DOHH2 (cell line): ENCODE measurements around the gene L3MBTL4.

Experiments used
- CTCF ChIP-seq: fragments of 200-600 bp; sonication (generic); IDR thresholded peaks from one replicate; pipeline ENCODE4 v1.5.1; 2014; ENCODE audit warnings: antibody characterized with exemption, mild to moderate bottlenecking, low read depth, low read length; ENCODE audit not compliant: poor library complexity, severe bottlenecking
- EZH2phosphoT487 ChIP-seq: fragments of 200-600 bp; sonication (generic); IDR thresholded peaks from 2 replicates; pipeline ENCODE4 v1.6.1; 2017; ENCODE audit warnings: borderline replicate concordance, mild to moderate bottlenecking, antibody characterized with exemption, low read length, moderate library complexity, mixed read lengths

GRCh38 chr18:6018671-6019070 is 396.0 kb downstream of the L3MBTL4 start:
- TF ChIP-seq CTCF (no peak), EZH2phosphoT487 (no peak)
